ENCODE results near the gene UBL7. TPM values are rescaled to one million over a fixed set of nuclear protein-coding genes. Genes with fewer than 3 reads are reported as not detected.

Gene UBL7
- total RNA-seq, 1 experiment from 2014 or later, result 47.5 TPM

- peaks cover 3 to 10% (median 5%) of the 10 kb centered on the region in 3 experiments; a peak in 6 of 7 replicates for H3K36me3 Mint-ChIP-seq (ENCODE audit: insufficient read depth in 1 of 3, low read depth in 3 of 3)
- H3K4me3 Mint-ChIP-seq, result no peak overlapping the region
- no CpG with 5 or more reads among the region's 7 CpGs for WGBS (ENCODE audit: extremely low coverage, insufficient read length, low lambda C conversion rate)
- Histone ChIP-seq H3K4ac (ENCODE audit: low read depth, low read length) (no peak overlapping the region), H2BK120ac (ENCODE audit: low read depth, low read length, poor library complexity, severe bottlenecking) (no peak overlapping the region), H4K8ac (replicated peaks; ENCODE audit: insufficient read length, low read depth, low read length) (no peak overlapping the region), H3K27me3 (ENCODE audit: insufficient read depth, low read length) (no peaks in the 10 kb centered on the region), H3K56ac (ENCODE audit: insufficient read length, low read depth, low read length) (no peak overlapping the region), H2BK15ac (ENCODE audit: low read depth, low read length) (no peak overlapping the region), H3K23ac (ENCODE audit: insufficient read length, low read depth, low read length) (no peak overlapping the region), H3K79me1 (ENCODE audit: insufficient read depth, low read depth, low read length, poor library complexity, severe bottlenecking) (no peaks in the 10 kb centered on the region), H3T11ph (ENCODE audit: low read length) (no peak overlapping the region), H3K79me2 (ENCODE audit: insufficient read depth, low read length) (no peaks in the 10 kb centered on the region), H3K4me1 (ENCODE audit: insufficient read depth, low read length) (no peaks in the 10 kb centered on the region; the same call in 1 of the 2 replicates), H3K9me3 (ENCODE audit: control insufficient read depth, low read depth, low read length) (no peaks in the 10 kb centered on the region), H2BK12ac (ENCODE audit: insufficient read length, low read depth, low read length) (no peak overlapping the region), H2BK20ac (ENCODE audit: low read depth, low read length, poor library complexity, severe bottlenecking) (no peak overlapping the region), H3K9ac (ENCODE audit: extremely low read depth, insufficient read length, low read length) (no peak overlapping the region), H3K27ac (ENCODE audit: insufficient read length, low read depth, low read length) (no peak overlapping the region), H4K5ac (ENCODE audit: insufficient read length, low read depth, low read length) (no peak overlapping the region), H3K4me2 (ENCODE audit: insufficient read depth, insufficient read length, low read length) (no peak overlapping the region), H3K18ac (ENCODE audit: insufficient read length, low read depth, low read length) (no peak overlapping the region), H4K20me1 (ENCODE audit: control insufficient read depth, insufficient read depth, insufficient read length) (no peaks in the 10 kb centered on the region), H4K91ac (ENCODE audit: insufficient read length, low read depth, low read length) (no peak overlapping the region), H3K14ac (ENCODE audit: insufficient read depth, low read length) (no peak overlapping the region; the same call in 1 of the 2 replicates), H2AK5ac (ENCODE audit: insufficient read length, low read length) (no peak overlapping the region), H3K23me2 (ENCODE audit: insufficient read length, low read depth, low read length, poor library complexity, severe bottlenecking) (no peaks in the 10 kb centered on the region), H2BK5ac (ENCODE audit: insufficient read length, low read length) (no peak overlapping the region), H2AFZ (ENCODE audit: low read length) (no peak overlapping the region)
- no peak overlapping the region; a peak in 1 of 7 replicates for H3K27ac Mint-ChIP-seq
- no peaks in the 10 kb centered on the region for H3K9me3 Mint-ChIP-seq
- DNase-seq, result no peak
- no peaks in the 10 kb centered on the region for H3K27me3 Mint-ChIP-seq (ENCODE audit: low read depth)
- no peak for TF ChIP-seq CTCF (conservative IDR thresholded peaks at IDR 0.05)
- H3K4me1 Mint-ChIP-seq, result peaks cover 9 to 21% of the 10 kb centered on the region in 2 experiments
Measured at GRCh38 chr15:74409225-74409624, 51.7 kb downstream of the UBL7 start.

Measured in H9 (cell line).